Measurements from ENCODE around the gene ATXN7. TPM values are rescaled to one million over a fixed set of nuclear protein-coding genes. Genes with fewer than 3 reads are reported as not detected.

Gene ATXN7
- total RNA-seq, 1 experiment from 2014 or later = 11.3 TPM

GRCh38 chr3:63926309-63926708 is 62.6 kb downstream of the ATXN7 start:
- Histone ChIP-seq H3K4me3 (ENCODE audit: low read depth, low read length, poor library complexity, severe bottlenecking) (no peak overlapping the region), H3K4me1 (ENCODE audit: insufficient read depth, low read length, poor library complexity, severe bottlenecking) (no peaks in the 10 kb centered on the region), H3K9me3 (ENCODE audit: low read depth, low read length, poor library complexity, severe bottlenecking) (no peaks in the 10 kb centered on the region), H3K27me3 (replicated peaks; ENCODE audit: insufficient read depth, low read depth, low read length, poor library complexity) (no peaks in the 10 kb centered on the region), H3K36me3 (ENCODE audit: insufficient read depth, low read length, poor library complexity, severe bottlenecking) (no peaks in the 10 kb centered on the region), H3K27ac (ENCODE audit: low read depth, low read length, poor library complexity, severe bottlenecking) (no peak overlapping the region)
- intact Hi-C loops (cut with micrococcal nuclease; ENCODE audit: unreplicated experiment) = no loop called here
- POLR2A ChIA-PET (ENCODE audit: low non-redundant PET) = no interaction called here
- CTCF ChIA-PET = no interaction called here
- TF ChIP-seq CTCF (conservative IDR thresholded peaks at IDR 0.05; ENCODE audit: low read depth, low read length) (no peak), EZH2 (IDR thresholded peaks at IDR 0.05; ENCODE audit: borderline replicate concordance, low read depth, low read length, poor library complexity, severe bottlenecking) (no peak)
- no peak for DNase-seq (ENCODE audit: low spot score)
- BruUV-seq (replicated peaks) = no TSS peak

GRCh38 chr3:63927422-63928280 is 64.0 kb downstream of the ATXN7 start:
- Histone ChIP-seq H3K4me1 (ENCODE audit: insufficient read depth, low read length, poor library complexity, severe bottlenecking) (no peaks in the 10 kb centered on the region), H3K36me3 (ENCODE audit: insufficient read depth, low read length, poor library complexity, severe bottlenecking) (no peaks in the 10 kb centered on the region), H3K27me3 (replicated peaks; ENCODE audit: insufficient read depth, low read depth, low read length, poor library complexity) (no peaks in the 10 kb centered on the region), H3K4me3 (ENCODE audit: low read depth, low read length, poor library complexity, severe bottlenecking) (no peak overlapping the region), H3K27ac (ENCODE audit: low read depth, low read length, poor library complexity, severe bottlenecking) (no peak overlapping the region), H3K9me3 (ENCODE audit: low read depth, low read length, poor library complexity, severe bottlenecking) (no peaks in the 10 kb centered on the region)
- intact Hi-C loops (cut with micrococcal nuclease; ENCODE audit: unreplicated experiment) = no loop called here
- POLR2A ChIA-PET (ENCODE audit: low non-redundant PET) = no interaction called here
- CTCF ChIA-PET = no interaction called here
- no peak for TF ChIP-seq CTCF (conservative IDR thresholded peaks at IDR 0.05; ENCODE audit: low read depth, low read length)
- TF ChIP-seq EZH2 (IDR thresholded peaks at IDR 0.05; ENCODE audit: borderline replicate concordance, low read depth, low read length, poor library complexity, severe bottlenecking) = no peak
- BruUV-seq (replicated peaks) = no TSS peak
- DNase-seq (ENCODE audit: low spot score) = no peak

- Histone ChIP-seq H3K4me3 (ENCODE audit: low read depth, low read length, poor library complexity, severe bottlenecking) (no peak overlapping the region), H3K9me3 (ENCODE audit: low read depth, low read length, poor library complexity, severe bottlenecking) (no peaks in the 10 kb centered on the region), H3K36me3 (ENCODE audit: insufficient read depth, low read length, poor library complexity, severe bottlenecking) (no peaks in the 10 kb centered on the region), H3K27ac (ENCODE audit: low read depth, low read length, poor library complexity, severe bottlenecking) (no peak overlapping the region), H3K4me1 (ENCODE audit: insufficient read depth, low read length, poor library complexity, severe bottlenecking) (no peaks in the 10 kb centered on the region), H3K27me3 (replicated peaks; ENCODE audit: insufficient read depth, low read depth, low read length, poor library complexity) (no peaks in the 10 kb centered on the region)
- POLR2A ChIA-PET (ENCODE audit: low non-redundant PET) = no interaction called here
- TF ChIP-seq CTCF (conservative IDR thresholded peaks at IDR 0.05; ENCODE audit: low read depth, low read length) (no peak), EZH2 (IDR thresholded peaks at IDR 0.05; ENCODE audit: borderline replicate concordance, low read depth, low read length, poor library complexity, severe bottlenecking) (no peak)
- no TSS peak for BruUV-seq (replicated peaks)
- CTCF ChIA-PET = no interaction called here
- intact Hi-C loops (cut with micrococcal nuclease; ENCODE audit: unreplicated experiment) = no loop called here
- no peak for DNase-seq (ENCODE audit: low spot score)
Measured at GRCh38 chr3:63931290-63931689, 67.6 kb downstream of the ATXN7 start.
